Fibroblast of lung (primary cell): ENCODE data around the gene PRPF4.
A peak's percentile ranks its signal among the peaks of the same experiment; 100 is the strongest.

ENCODE experiments used
- EZH2 ChIP-seq: IDR thresholded peaks from 2 replicates; pipeline ENCODE4 v1.5.1; 2012; ENCODE audit warnings: low read length, control low read depth, mild to moderate bottlenecking; ENCODE audit errors: missing control alignments
- TF ChIP-seq, protein P1 (sequence below), 2 donors: IDR thresholded peaks in 1 of 2; conservative IDR thresholded peaks in 1 of 2; 1 replicate in 1 of 2; 2 replicates in 1 of 2; pipeline ENCODE4 v1.5.1; 2011 to 2012; ENCODE audit warnings: low read length in 2 of 2, control low read depth in 1 of 2, inconsistent platforms in 1 of 2, low read depth in 1 of 2, mild to moderate bottlenecking in 1 of 2

DNA sequence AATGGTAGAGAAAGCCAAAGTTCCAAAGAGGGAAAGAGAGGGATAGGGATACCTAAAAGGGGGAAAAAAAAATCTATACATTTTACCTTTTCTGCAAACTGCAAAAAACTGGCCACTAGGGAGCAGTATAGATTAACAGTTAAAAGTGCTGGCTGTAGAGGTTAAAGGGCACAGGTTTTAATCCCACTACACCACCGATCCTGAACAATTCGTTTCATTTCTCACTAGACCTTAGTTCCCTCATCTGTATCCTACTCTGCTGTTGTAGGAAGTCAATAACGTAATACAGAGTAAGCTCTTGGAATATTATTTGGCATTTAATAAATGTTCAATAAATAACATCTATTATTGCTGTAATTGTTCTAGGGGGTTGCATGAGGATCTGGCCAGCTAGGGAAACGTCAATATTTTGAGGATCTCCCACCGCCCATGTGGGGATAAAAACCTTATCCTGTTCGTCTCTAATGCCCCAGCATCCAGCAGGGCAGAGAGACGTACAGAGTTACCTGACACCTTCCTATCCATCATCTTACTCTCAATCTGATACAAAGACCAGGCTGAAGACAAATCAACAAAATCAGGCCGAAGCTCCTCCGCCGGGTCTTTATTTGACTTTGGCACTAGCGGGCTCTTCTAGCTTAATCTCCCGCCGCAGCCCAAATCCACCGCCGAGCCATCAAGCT is 843 bp upstream of the PRPF4 start:
- TF ChIP-seq, protein P1, sequence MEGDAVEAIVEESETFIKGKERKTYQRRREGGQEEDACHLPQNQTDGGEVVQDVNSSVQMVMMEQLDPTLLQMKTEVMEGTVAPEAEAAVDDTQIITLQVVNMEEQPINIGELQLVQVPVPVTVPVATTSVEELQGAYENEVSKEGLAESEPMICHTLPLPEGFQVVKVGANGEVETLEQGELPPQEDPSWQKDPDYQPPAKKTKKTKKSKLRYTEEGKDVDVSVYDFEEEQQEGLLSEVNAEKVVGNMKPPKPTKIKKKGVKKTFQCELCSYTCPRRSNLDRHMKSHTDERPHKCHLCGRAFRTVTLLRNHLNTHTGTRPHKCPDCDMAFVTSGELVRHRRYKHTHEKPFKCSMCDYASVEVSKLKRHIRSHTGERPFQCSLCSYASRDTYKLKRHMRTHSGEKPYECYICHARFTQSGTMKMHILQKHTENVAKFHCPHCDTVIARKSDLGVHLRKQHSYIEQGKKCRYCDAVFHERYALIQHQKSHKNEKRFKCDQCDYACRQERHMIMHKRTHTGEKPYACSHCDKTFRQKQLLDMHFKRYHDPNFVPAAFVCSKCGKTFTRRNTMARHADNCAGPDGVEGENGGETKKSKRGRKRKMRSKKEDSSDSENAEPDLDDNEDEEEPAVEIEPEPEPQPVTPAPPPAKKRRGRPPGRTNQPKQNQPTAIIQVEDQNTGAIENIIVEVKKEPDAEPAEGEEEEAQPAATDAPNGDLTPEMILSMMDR (conservative IDR thresholded peaks at IDR 0.05 in 1 of 2, IDR thresholded peaks at IDR 0.05 in 1 of 2; ENCODE audit: low read depth in 1 of 2, low read length in 2 of 2), result peak; percentile 47 to 70
- TF ChIP-seq EZH2, result no peak
